DND-41 (cell line): ENCODE results near the gene CPNE6.
"Not testable (repeated sequence)": the region's sequence is repeated elsewhere in the genome, so short reads cannot be mapped to it uniquely, and the experiment has no call there.

Experiments used
- ATAC-seq: fragments of 200-7000 bp; cut with Tn5 transposase; 3 replicates; pipeline ENCODE4 v1.9.1; 2021; ENCODE audit warnings: low read depth; ENCODE audit not compliant: insufficient read depth
- DNase-seq: peaks from one replicate; pipeline ENCODE4 v3.0.0-alpha.2; 2020
- H2AFZ ChIP-seq: 2 replicates; pipeline ENCODE4 v1.6.0; 2012; ENCODE audit warnings: low read depth, low read length
- H3K27ac ChIP-seq: 2 replicates; pipeline ENCODE4 v1.5.1; 2012; ENCODE audit warnings: low read length, inconsistent platforms
- H3K27me3 ChIP-seq: fragments of 200-600 bp; sonication (generic); 2 replicates; pipeline ENCODE4 v1.6.0; 2012; ENCODE audit warnings: low read length, mild to moderate bottlenecking, inconsistent platforms; ENCODE audit not compliant: insufficient read depth, poor library complexity
- H3K36me3 ChIP-seq: 2 replicates; pipeline ENCODE4 v1.5.1; 2012; ENCODE audit warnings: low read length, inconsistent platforms; ENCODE audit not compliant: insufficient read depth
- H3K4me1 ChIP-seq: 2 replicates; pipeline ENCODE4 v1.5.1; 2012; ENCODE audit warnings: mild to moderate bottlenecking, low read length; ENCODE audit not compliant: insufficient read depth
- H3K4me2 ChIP-seq: 2 replicates; pipeline ENCODE4 v1.6.0; 2012; ENCODE audit warnings: mild to moderate bottlenecking, moderate library complexity, low read length, inconsistent platforms; ENCODE audit not compliant: insufficient read depth
- H3K4me3 ChIP-seq, 2 experiments: fragments of 200-600 bp in 1 of 2; shearing (Covaris generic) in 1 of 2; 2 replicates each; pipeline ENCODE4 v1.5.1; 2012 to 2016; ENCODE audit warnings: inconsistent platforms in 2 of 2, low read length in 2 of 2, mild to moderate bottlenecking in 2 of 2, low read depth in 1 of 2, moderate library complexity in 1 of 2
- H3K79me2 ChIP-seq: 2 replicates; pipeline ENCODE4 v1.6.0; 2012; ENCODE audit warnings: low read length, inconsistent platforms; ENCODE audit not compliant: insufficient read depth
- H3K9ac ChIP-seq: 2 replicates; pipeline ENCODE4 v1.6.0; 2012; ENCODE audit warnings: low read depth, mild to moderate bottlenecking, inconsistent platforms, low read length, moderate library complexity
- H3K9me3 ChIP-seq: 2 replicates; pipeline ENCODE4 v1.5.1; 2012; ENCODE audit warnings: low read length, moderate library complexity, mild to moderate bottlenecking, inconsistent platforms; ENCODE audit not compliant: insufficient read depth, severe bottlenecking
- H4K20me1 ChIP-seq: 2 replicates; pipeline ENCODE4 v1.6.0; 2012; ENCODE audit warnings: low read length; ENCODE audit not compliant: insufficient read depth
- EZH2 ChIP-seq: IDR thresholded peaks from 3 replicates; pipeline ENCODE4 v1.6.1; 2012; ENCODE audit warnings: borderline replicate concordance, low read depth, mild to moderate bottlenecking, moderate library complexity, low read length, inconsistent platforms; ENCODE audit not compliant: severe bottlenecking
- TF ChIP-seq, protein P1 (sequence below): IDR thresholded peaks from 2 replicates; pipeline ENCODE4 v1.5.1; 2012; ENCODE audit warnings: borderline replicate concordance, low read length, moderate library complexity, mild to moderate bottlenecking; ENCODE audit not compliant: poor library complexity, severe bottlenecking; ENCODE audit errors: extremely low read depth

CPNE6 gene

DNA sequence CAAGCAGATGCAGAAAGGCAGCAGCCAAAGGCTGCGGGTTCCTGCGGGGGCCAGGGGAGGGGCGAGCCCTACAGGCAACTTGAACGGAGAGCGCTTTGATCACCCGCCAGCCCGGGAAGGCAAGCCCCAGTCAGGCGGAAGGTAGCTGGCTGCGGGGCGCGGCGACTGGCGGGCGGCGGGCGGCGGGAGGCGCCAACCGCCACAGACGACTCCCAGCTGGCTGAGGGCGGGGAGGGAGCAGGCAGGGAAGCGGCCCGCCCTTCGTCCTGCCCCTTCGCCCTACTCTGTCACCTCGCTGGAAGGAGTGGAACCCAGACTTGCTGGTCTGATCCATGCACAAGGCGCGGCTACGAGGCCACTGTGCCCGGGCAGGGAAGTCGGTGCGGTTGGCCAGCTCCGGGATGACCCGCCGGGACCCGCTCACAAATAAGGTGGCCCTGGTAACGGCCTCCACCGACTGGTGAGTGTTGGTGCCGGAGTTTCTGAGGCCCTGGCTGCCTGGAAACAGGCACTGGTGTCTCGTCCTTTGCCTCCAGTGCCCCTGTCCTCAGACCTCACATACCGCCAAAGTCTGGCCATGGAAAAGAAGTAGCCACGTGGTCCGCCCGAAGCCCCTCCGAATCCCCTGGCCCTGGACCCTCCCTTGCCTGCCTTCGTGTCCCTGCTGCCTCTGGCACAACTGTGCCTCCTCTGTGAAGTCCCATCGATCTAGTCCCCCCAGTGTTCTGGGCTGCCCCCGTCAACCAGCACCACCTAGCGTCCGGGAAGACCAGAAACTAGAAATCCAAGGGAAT, 35.0 kb upstream of the CPNE6 start:
- peaks cover 12% of the 10 kb centered on the region for H3K9me3 ChIP-seq
- peak overlapping the region; percentile 51 to 74; a peak in 3 of 4 replicates for H3K4me3 ChIP-seq
- peak overlapping the region; percentile 79 for H2AFZ ChIP-seq
- H3K79me2 ChIP-seq: no peaks in the 10 kb centered on the region
- no peaks in the 10 kb centered on the region for H3K27me3 ChIP-seq
- peak overlapping the region; percentile 91 for H3K27ac ChIP-seq
- no peaks in the 10 kb centered on the region for H4K20me1 ChIP-seq
- peaks cover 21% of the 10 kb centered on the region for H3K4me1 ChIP-seq
- peak overlapping the region; percentile 75 for H3K9ac ChIP-seq
- no peaks in the 10 kb centered on the region for H3K36me3 ChIP-seq
- DNase-seq: peak; percentile 96
- H3K4me2 ChIP-seq: peak overlapping the region; percentile 80
- ATAC-seq: peak; percentile 90
- TF ChIP-seq, protein P1, sequence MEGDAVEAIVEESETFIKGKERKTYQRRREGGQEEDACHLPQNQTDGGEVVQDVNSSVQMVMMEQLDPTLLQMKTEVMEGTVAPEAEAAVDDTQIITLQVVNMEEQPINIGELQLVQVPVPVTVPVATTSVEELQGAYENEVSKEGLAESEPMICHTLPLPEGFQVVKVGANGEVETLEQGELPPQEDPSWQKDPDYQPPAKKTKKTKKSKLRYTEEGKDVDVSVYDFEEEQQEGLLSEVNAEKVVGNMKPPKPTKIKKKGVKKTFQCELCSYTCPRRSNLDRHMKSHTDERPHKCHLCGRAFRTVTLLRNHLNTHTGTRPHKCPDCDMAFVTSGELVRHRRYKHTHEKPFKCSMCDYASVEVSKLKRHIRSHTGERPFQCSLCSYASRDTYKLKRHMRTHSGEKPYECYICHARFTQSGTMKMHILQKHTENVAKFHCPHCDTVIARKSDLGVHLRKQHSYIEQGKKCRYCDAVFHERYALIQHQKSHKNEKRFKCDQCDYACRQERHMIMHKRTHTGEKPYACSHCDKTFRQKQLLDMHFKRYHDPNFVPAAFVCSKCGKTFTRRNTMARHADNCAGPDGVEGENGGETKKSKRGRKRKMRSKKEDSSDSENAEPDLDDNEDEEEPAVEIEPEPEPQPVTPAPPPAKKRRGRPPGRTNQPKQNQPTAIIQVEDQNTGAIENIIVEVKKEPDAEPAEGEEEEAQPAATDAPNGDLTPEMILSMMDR: peak; percentile 89
- TF ChIP-seq EZH2: no peak

GRCh38 chr14:24036963-24037657, 34.3 kb upstream of the CPNE6 start:
- Histone ChIP-seq H3K4me1 (peaks cover 21% of the 10 kb centered on the region), H3K9ac (peak overlapping the region; percentile 75), H3K4me3 (peak overlapping the region; percentile 51 to 74; a peak in 3 of 4 replicates), H2AFZ (peak overlapping the region; percentile 79), H3K4me2 (peak overlapping the region; percentile 80), H3K27ac (peak overlapping the region; percentile 91)
- not testable (repeated sequence) for H3K27me3 ChIP-seq, H3K36me3 ChIP-seq, H4K20me1 ChIP-seq, H3K79me2 ChIP-seq, DNase-seq, H3K9me3 ChIP-seq
- ATAC-seq: peak; percentile 0; the same call in 2 of the 3 replicates

DNA sequence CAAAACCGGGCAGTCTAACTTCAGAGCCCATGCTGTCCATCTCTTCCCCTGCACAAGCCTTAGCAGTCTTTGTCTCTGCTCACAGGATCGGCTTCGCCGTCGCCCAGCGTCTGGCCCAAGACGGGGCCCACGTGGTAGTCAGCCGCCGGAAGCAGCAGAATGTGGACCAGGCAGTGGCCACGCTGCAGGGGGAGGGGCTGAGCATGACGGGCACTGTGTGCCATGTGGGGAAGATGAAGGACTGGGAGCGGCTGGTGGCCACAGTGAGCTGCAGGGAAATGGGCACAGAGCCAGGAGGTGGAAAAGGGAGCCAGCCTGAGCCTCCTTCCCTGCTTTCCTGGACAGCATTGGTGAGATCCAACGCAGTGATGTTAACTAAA, 33.7 kb upstream of the CPNE6 start:
- H2AFZ ChIP-seq: no peak overlapping the region

GRCh38 chr14:24038686-24039085, 32.7 kb upstream of the CPNE6 start:
- H3K79me2 ChIP-seq: no peaks in the 10 kb centered on the region
- TF ChIP-seq, protein P1: no peak
- no peak for TF ChIP-seq EZH2
- DNase-seq (no peak), ATAC-seq (no peak)
- no peaks in the 10 kb centered on the region for H3K27me3 ChIP-seq
- H3K4me1 ChIP-seq: peaks cover 21% of the 10 kb centered on the region
- H3K4me3 ChIP-seq: no peak overlapping the region
- H3K9ac ChIP-seq: no peak overlapping the region
- no peak overlapping the region for H2AFZ ChIP-seq
- H3K4me2 ChIP-seq: no peak overlapping the region
- H4K20me1 ChIP-seq: no peaks in the 10 kb centered on the region
- no peaks in the 10 kb centered on the region for H3K9me3 ChIP-seq
- H3K36me3 ChIP-seq: no peaks in the 10 kb centered on the region
- no peak overlapping the region for H3K27ac ChIP-seq

More for the DNA sequence above, 33.7 kb upstream of the CPNE6 start:
- no peak for TF ChIP-seq EZH2
- Histone ChIP-seq H3K27me3 (no peaks in the 10 kb centered on the region), H3K4me1 (peaks cover 21% of the 10 kb centered on the region), H3K9ac (no peak overlapping the region), H4K20me1 (no peaks in the 10 kb centered on the region), H3K4me2 (no peak overlapping the region), H3K27ac (no peak overlapping the region), H3K36me3 (no peaks in the 10 kb centered on the region), H3K9me3 (peaks cover 2% of the 10 kb centered on the region), H3K79me2 (no peaks in the 10 kb centered on the region), H3K4me3 (no peak overlapping the region)
- no peak for ATAC-seq
- no peak for DNase-seq
